Prostate gland (tissue), 2 donors: ENCODE data around the gene JAKMIP1.

Experiments
- POLR2A ChIP-seq: fragments of 450-650 bp; IDR thresholded peaks from one replicate; pipeline ENCODE4 v1.6.1; 2016; ENCODE audit warnings: antibody characterized with exemption, mild to moderate bottlenecking
- POLR2AphosphoS5 ChIP-seq: sonication (generic); formaldehyde crosslinking; IDR thresholded peaks from one replicate; pipeline ENCODE4 v1.6.1; 2017; ENCODE audit warnings: antibody characterized with exemption
- TF ChIP-seq, protein P1 (sequence below), 4 experiments: fragments of 200-600 bp in 2 of 4; fragments of 450-650 bp in 2 of 4; sonication (generic) in 2 of 4; IDR thresholded peaks; 1 replicate in 3 of 4; 2 replicates in 1 of 4; pipeline ENCODE4 v1.5.1; 2016 to 2019; ENCODE audit warnings: antibody characterized with exemption in 4 of 4, mild to moderate bottlenecking in 2 of 4, moderate library complexity in 2 of 4

DNA sequence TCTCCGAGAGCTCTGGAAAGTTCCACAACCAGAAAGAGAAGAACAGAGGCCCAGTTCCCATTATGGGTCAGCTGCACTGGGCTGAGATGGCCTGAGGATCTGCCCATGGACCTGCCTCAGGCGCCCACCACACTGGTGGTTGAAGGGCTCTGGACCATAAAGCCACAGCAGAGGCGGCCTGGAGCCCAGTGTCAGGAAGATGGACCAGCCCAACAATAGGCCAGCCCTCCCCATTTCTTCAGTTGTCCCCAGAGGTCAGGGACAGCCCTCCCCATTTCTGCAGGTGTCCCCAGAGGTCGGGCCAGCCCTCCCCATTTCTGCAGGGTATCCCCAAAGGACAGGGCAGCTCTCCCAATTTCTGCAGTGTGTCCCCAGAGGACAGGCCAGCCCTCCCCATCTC lies 144.9 kb downstream of the JAKMIP1 start:
- TF ChIP-seq, protein P1, sequence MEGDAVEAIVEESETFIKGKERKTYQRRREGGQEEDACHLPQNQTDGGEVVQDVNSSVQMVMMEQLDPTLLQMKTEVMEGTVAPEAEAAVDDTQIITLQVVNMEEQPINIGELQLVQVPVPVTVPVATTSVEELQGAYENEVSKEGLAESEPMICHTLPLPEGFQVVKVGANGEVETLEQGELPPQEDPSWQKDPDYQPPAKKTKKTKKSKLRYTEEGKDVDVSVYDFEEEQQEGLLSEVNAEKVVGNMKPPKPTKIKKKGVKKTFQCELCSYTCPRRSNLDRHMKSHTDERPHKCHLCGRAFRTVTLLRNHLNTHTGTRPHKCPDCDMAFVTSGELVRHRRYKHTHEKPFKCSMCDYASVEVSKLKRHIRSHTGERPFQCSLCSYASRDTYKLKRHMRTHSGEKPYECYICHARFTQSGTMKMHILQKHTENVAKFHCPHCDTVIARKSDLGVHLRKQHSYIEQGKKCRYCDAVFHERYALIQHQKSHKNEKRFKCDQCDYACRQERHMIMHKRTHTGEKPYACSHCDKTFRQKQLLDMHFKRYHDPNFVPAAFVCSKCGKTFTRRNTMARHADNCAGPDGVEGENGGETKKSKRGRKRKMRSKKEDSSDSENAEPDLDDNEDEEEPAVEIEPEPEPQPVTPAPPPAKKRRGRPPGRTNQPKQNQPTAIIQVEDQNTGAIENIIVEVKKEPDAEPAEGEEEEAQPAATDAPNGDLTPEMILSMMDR (IDR thresholded peaks at IDR 0.05): no peak
- TF ChIP-seq POLR2A (no peak), POLR2AphosphoS5 (no peak)
